ENCODE data around the gene KRT6A.
"Not testable (repeated sequence)": the region's sequence is repeated elsewhere in the genome, so short reads cannot be mapped to it uniquely, and the experiment has no call there.

- TF ChIP-seq CTCF, POLR2A (IDR thresholded peaks at IDR 0.05): not testable (repeated sequence)
These were observed 652 bp downstream of the KRT6A start for GRCh38 chr12:52492405-52492804.

Measured in adrenal gland (tissue), 5 donors.